D721Med (cell line): ENCODE measurements around the gene TMEM33.

Experiments
- DNase-seq: peaks from one replicate; pipeline ENCODE4 v3.0.0; 2011; ENCODE audit warnings: low spot score; ENCODE audit not compliant: insufficient read length
- FAIRE-seq: peaks from 2 replicates; lab custom pipeline; 2011; peaks lifted over from hg19 to GRCh38; lab: Jason Lieb, UNC
- CTCF ChIP-seq: IDR thresholded peaks from 2 replicates; pipeline ENCODE4 v1.5.1; 2012; ENCODE audit warnings: mild to moderate bottlenecking, control low read depth; ENCODE audit not compliant: insufficient read depth; ENCODE audit errors: missing control alignments

TMEM33 gene

GRCh38 chr4:41934901-41935651 is at the start of gene TMEM33:
TSS of gene TMEM33 (plus strand) at chr4:41935429. CDS start at chr4:41935485, 56 bp downstream.
- no peak for TF ChIP-seq CTCF
- DNase-seq: peak; percentile 66
- FAIRE-seq: no peak

GRCh38 chr4:41885456-41885855 is 49.8 kb upstream of the TMEM33 start:
- TF ChIP-seq CTCF: no peak
- FAIRE-seq: no peak
- no peak for DNase-seq

- no peak for TF ChIP-seq CTCF
- FAIRE-seq (no peak), DNase-seq (no peak)
Observed at GRCh38 chr4:41887277-41887676, 48.0 kb upstream of the TMEM33 start.

GRCh38 chr4:41887821-41888686 is 47.2 kb upstream of the TMEM33 start:
- peak; percentile 91 for TF ChIP-seq CTCF
- FAIRE-seq: peak; percentile 88
- DNase-seq: no peak

GRCh38 chr4:41888687-41889074 is 46.5 kb upstream of the TMEM33 start:
- no peak for DNase-seq
- FAIRE-seq: no peak
- TF ChIP-seq CTCF: no peak

GRCh38 chr4:41889317-41889716 is 45.9 kb upstream of the TMEM33 start:
- DNase-seq (no peak), FAIRE-seq (no peak)
- no peak for TF ChIP-seq CTCF
